SK-N-SH treated with all-trans-retinoic acid at 6 μM for 48 hours (cell line): ENCODE measurements around the gene SRPK2.

Experiments
- CREB5 ChIP-seq: fragments of 250-450 bp; sonication (Bioruptor Pico); IDR thresholded peaks from 2 replicates; pipeline ENCODE4 v1.5.1; 2020; ENCODE audit warnings: low read depth, mild to moderate bottlenecking, moderate library complexity
- ESRRG ChIP-seq: fragments of 250-450 bp; sonication (Bioruptor Pico); IDR thresholded peaks from 2 replicates; pipeline ENCODE4 v1.6.1; 2021; ENCODE audit warnings: mild to moderate bottlenecking
- OSR1 ChIP-seq: fragments of 250-450 bp; sonication (Bioruptor Pico); IDR thresholded peaks from 2 replicates; pipeline ENCODE4 v1.8.0; 2022; ENCODE audit warnings: moderate library complexity, mild to moderate bottlenecking, inconsistent platforms
- POU6F1 ChIP-seq: fragments of 250-450 bp; sonication (Bioruptor Pico); IDR thresholded peaks from 2 replicates; pipeline ENCODE4 v1.8.0; 2021; ENCODE audit warnings: low read depth, mild to moderate bottlenecking, moderate library complexity, borderline replicate concordance
- PPARA ChIP-seq: fragments of 250-450 bp; sonication (Bioruptor Pico); IDR thresholded peaks from 2 replicates; pipeline ENCODE4 v1.5.0; 2020; ENCODE audit warnings: mild to moderate bottlenecking, borderline replicate concordance
- RARB ChIP-seq: fragments of 250-450 bp; sonication (Bioruptor Pico); IDR thresholded peaks from 2 replicates; pipeline ENCODE4 v1.8.0; 2021; ENCODE audit warnings: mild to moderate bottlenecking, moderate library complexity
- SNAI2 ChIP-seq: fragments of 250-450 bp; sonication (Bioruptor Pico); IDR thresholded peaks from 2 replicates; pipeline ENCODE4 v1.5.0; 2020; ENCODE audit warnings: mild to moderate bottlenecking, moderate library complexity
- TCF4 ChIP-seq: fragments of 250-450 bp; sonication (Bioruptor Pico); IDR thresholded peaks from 2 replicates; pipeline ENCODE4 v1.8.0; 2021; ENCODE audit warnings: mild to moderate bottlenecking, moderate library complexity, borderline replicate concordance
- TOX ChIP-seq: fragments of 250-450 bp; sonication (Bioruptor Pico); IDR thresholded peaks from 2 replicates; pipeline ENCODE4 v1.8.0; 2021; ENCODE audit warnings: mild to moderate bottlenecking, moderate library complexity, borderline replicate concordance
- ZFP3 ChIP-seq: fragments of 250-450 bp; sonication (Bioruptor Pico); IDR thresholded peaks from 2 replicates; pipeline ENCODE4 v1.5.0; 2020; ENCODE audit warnings: mild to moderate bottlenecking, moderate library complexity
- ZFP30 ChIP-seq: fragments of 450-650 bp; formaldehyde crosslinking; IDR thresholded peaks from 2 replicates; pipeline ENCODE4 v1.5.0; 2022; ENCODE audit warnings: mild to moderate bottlenecking, moderate library complexity
- ZNF8 ChIP-seq: fragments of 450-650 bp; formaldehyde crosslinking; IDR thresholded peaks from 2 replicates; pipeline ENCODE4 v1.5.0; 2020; ENCODE audit warnings: mild to moderate bottlenecking, moderate library complexity
- TF ChIP-seq, protein P1 (sequence below): fragments of 250-450 bp; sonication (Bioruptor Pico); IDR thresholded peaks from 2 replicates; pipeline ENCODE4 v1.8.0; 2020; ENCODE audit warnings: mild to moderate bottlenecking, moderate library complexity, borderline replicate concordance

DNA sequence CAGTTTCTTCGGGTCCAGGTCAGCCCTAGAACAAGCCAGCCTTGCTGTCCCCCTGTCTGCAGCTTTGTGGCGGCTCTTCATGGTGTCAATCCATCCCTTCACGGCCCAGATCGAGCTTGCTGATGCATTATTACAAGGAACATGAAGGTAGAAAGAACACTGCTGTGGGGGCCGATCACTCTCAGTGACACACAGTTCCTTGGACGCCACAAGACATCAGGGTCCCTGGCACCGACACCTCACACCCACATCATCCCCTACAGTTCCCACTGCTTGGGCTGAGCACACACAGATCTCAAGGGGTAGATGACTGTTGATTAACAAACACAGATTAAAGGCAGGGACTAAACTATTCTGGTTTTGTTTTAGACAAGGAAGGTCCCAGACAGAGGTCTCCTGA, 255.4 kb downstream of the SRPK2 start:
- TF ChIP-seq TOX (CRISPR knock-in tag) (no peak), PPARA (no peak), CREB5 (no peak), ZFP3 (no peak), TCF4 (CRISPR knock-in tag) (no peak), RARB (no peak), ZNF8 (CRISPR knock-in tag) (no peak), OSR1 (CRISPR knock-in tag) (no peak), POU6F1 (CRISPR knock-in tag) (no peak), SNAI2 (CRISPR knock-in tag) (no peak), ESRRG (CRISPR knock-in tag) (no peak), ZFP30 (CRISPR knock-in tag) (no peak)
- TF ChIP-seq, protein P1, sequence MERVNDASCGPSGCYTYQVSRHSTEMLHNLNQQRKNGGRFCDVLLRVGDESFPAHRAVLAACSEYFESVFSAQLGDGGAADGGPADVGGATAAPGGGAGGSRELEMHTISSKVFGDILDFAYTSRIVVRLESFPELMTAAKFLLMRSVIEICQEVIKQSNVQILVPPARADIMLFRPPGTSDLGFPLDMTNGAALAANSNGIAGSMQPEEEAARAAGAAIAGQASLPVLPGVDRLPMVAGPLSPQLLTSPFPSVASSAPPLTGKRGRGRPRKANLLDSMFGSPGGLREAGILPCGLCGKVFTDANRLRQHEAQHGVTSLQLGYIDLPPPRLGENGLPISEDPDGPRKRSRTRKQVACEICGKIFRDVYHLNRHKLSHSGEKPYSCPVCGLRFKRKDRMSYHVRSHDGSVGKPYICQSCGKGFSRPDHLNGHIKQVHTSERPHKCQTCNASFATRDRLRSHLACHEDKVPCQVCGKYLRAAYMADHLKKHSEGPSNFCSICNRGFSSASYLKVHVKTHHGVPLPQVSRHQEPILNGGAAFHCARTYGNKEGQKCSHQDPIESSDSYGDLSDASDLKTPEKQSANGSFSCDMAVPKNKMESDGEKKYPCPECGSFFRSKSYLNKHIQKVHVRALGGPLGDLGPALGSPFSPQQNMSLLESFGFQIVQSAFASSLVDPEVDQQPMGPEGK (CRISPR knock-in tag) = no peak
